K562 (cell line): ENCODE measurements around the gene HLCS. TPM values are rescaled to one million over a fixed set of nuclear protein-coding genes. Genes with fewer than 3 reads are reported as not detected.
A peak's percentile ranks its signal among the peaks of the same experiment; 100 is the strongest.

Source experiments
- BMI1 ChIP-seq: fragments of 150-350 bp; IDR thresholded peaks from 2 replicates; pipeline ENCODE4 v1.6.1; 2014; ENCODE audit warnings: low read length
- CHD7 ChIP-seq: fragments of 200-600 bp; sonication (generic); IDR thresholded peaks from one replicate; pipeline ENCODE4 v1.6.1; 2012; ENCODE audit warnings: mild to moderate bottlenecking, low read depth, low read length, inconsistent platforms
- EP300 ChIP-seq: IDR thresholded peaks from 2 replicates; pipeline ENCODE4 v1.6.1; 2012; ENCODE audit warnings: low read length, improper control_type of control experiment
- FOS ChIP-seq: IDR thresholded peaks from 3 replicates; pipeline ENCODE4 v1.6.1; 2011; ENCODE audit not compliant: insufficient read length; ENCODE audit errors: extremely low read depth
- FOSL1 ChIP-seq: fragments of 200-800 bp; sonication (Bioruptor generic); conservative IDR thresholded peaks from 2 replicates; pipeline ENCODE4 v1.6.1; 2016; ENCODE audit warnings: missing genetic modification characterization, missing compliant biosample characterization
- JUNB ChIP-seq: fragments of 450-650 bp; formaldehyde crosslinking; conservative IDR thresholded peaks from 2 replicates; pipeline ENCODE4 v1.4.0; 2020; ENCODE audit warnings: mild to moderate bottlenecking
- MLLT1 ChIP-seq, 2 experiments: fragments of 450-650 bp; IDR thresholded peaks; 2 replicates each; pipeline ENCODE4 v1.6.1; 2016
- MTA1 ChIP-seq: fragments of 450-650 bp; IDR thresholded peaks from 2 replicates; pipeline ENCODE4 v1.6.1; 2017; ENCODE audit warnings: borderline replicate concordance
- PHTF2 ChIP-seq: fragments of 250-450 bp; sonication (Bioruptor Pico); IDR thresholded peaks from 2 replicates; pipeline ENCODE4 v1.5.0; 2021; ENCODE audit warnings: mild to moderate bottlenecking
- RBM39 ChIP-seq: fragments of 200-400 bp; formaldehyde crosslinking; optimal IDR thresholded peaks from 2 replicates; pipeline ENCODE3; 2018; ENCODE audit warnings: low read depth, low read length
- SRSF1 ChIP-seq: fragments of 200-400 bp; formaldehyde crosslinking; IDR thresholded peaks from 2 replicates; pipeline ENCODE4 v1.6.1; 2017; ENCODE audit warnings: mild to moderate bottlenecking, low read depth, low read length, moderate library complexity
- ZNF551 ChIP-seq: fragments of 250-450 bp; sonication (Bioruptor Pico); IDR thresholded peaks from 2 replicates; pipeline ENCODE4 v1.5.0; 2021; ENCODE audit warnings: mild to moderate bottlenecking, moderate library complexity
- ZNF764 ChIP-seq: fragments of 250-450 bp; sonication (Bioruptor Pico); IDR thresholded peaks from 2 replicates; pipeline ENCODE4 v1.4.0; 2020; ENCODE audit warnings: low read depth, mild to moderate bottlenecking, moderate library complexity
- polyA plus RNA-seq, 8 experiments: library from polyadenylated mRNA; depleted of rRNA in 4 of 8; stranded (reverse) in 5 of 8; unstranded in 3 of 8; fragments of >200 nt; fragmentation: Nextera tagmentation in 2 of 8; fragmentation: Illumina TruSeq in 1 of 8; extraction: Ambion mirVana in 2 of 8; extraction: Trizol in 1 of 8; gene quantifications; 2 replicates each; pipeline versions ENCODE4 v1.2.1 to v1.2.3, GENCODE V29; 2011 to 2014; ENCODE audit warnings: inconsistent platforms in 1 of 8, missing spikeins in 1 of 8
- total RNA-seq, 7 experiments: library from RNA; depleted of rRNA in 6 of 7; stranded (reverse); fragments of >200 nt in 6 of 7; fragmentation: Illumina TruSeq in 2 of 7; extraction: Trizol in 2 of 7; gene quantifications; 2 replicates each; pipeline versions ENCODE4 v1.2.1 to v1.2.3, GENCODE V29; 2011 to 2021; ENCODE audit warnings: low replicate concordance in 1 of 7

The HLCS gene
- total and polyA plus RNA-seq, 9 of the 15 experiments (the other 6 are each of a cell fraction or from before 2014, with no cell fraction given), result 3.0 to 21.5 (median 17.1) TPM

- TF ChIP-seq ZNF551 (CRISPR knock-in tag), result no peak
- no peak for TF ChIP-seq SRSF1
- no peak for TF ChIP-seq BMI1
- TF ChIP-seq RBM39, result no peak
- TF ChIP-seq MLLT1 (IDR thresholded peaks at IDR 0.05), result 0 out of 4 replicates have a peak, but pooled peaks of 1 of the 2 experiments have one; percentile 25
- no peak for TF ChIP-seq CHD7
- TF ChIP-seq FOS, result no peak
- no peak for TF ChIP-seq JUNB (CRISPR knock-in tag)
- TF ChIP-seq MTA1, result peak; percentile 55; the same call in 1 of the 2 replicates
- TF ChIP-seq EP300, result peak; percentile 78
- no peak for TF ChIP-seq PHTF2 (CRISPR knock-in tag)
- no peak for TF ChIP-seq ZNF764 (CRISPR knock-in tag)
- TF ChIP-seq FOSL1, result no peak; the same call in 1 of the 2 replicates
- TF ChIP-seq, all 486 proteins: peak for 108
Observed at GRCh38 chr21:36964827-36965719, 1.4 kb downstream of the HLCS start (continued).
